Stimulated activated CD4-positive, alpha-beta T cell treated with anti-CD3 and anti-CD28 coated beads, Interleukin-12 subunit alpha, Interleukin-12 subunit beta, amount 100 ng/mL, for 4 hours (primary cell): Measurements from ENCODE around the gene TMEM244.
"Not testable (repeated sequence)": the region's sequence is repeated elsewhere in the genome, so short reads cannot be mapped to it uniquely, and the experiment has no call there.

Experiments
- DNase-seq: peaks from one replicate; pipeline ENCODE4 v3.0.0-alpha.2; 2020

Gene TMEM244, protein sequence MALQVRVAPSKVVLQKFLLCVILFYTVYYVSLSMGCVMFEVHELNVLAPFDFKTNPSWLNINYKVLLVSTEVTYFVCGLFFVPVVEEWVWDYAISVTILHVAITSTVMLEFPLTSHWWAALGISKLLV

DNA sequence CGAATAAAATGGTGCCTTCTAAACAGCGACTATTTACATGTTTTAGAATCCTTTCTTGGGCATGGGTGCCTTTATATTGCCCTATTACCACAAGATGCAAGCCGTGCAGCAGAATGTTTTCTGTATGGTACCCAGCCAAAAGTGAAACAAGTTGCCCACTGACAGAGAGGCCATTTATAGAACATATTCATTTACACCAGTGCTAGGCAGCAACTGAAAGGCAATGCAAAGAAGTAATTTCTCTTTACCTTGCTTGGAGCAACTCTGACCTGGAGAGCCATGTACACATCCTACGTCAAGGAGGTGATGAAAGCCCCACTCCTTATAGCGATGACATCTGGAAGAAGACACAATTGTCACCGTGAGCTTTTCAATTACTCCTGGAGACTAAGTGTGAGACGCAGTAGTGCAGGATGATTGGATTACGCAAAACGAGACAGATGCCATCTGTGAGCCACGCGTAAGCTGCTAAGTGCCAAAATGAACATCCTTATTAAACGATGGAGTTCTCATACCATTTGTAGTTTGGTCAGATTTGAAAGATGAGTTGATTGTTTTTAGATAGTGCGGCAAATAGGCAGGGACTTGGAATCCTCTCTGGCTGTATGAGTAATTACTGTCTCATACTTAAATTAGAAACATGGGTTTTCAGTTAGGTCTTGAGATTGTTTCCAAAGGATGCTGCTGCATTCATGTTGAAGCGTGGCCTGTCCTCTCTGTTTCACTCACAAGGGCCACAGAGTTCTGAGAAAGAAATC lies at the start of gene TMEM244:
TSS of gene TMEM244 (minus strand) at position 408 of the 758 bp plus-strand sequence. CDS start at position 281, 127 bp downstream.
- DNase-seq: no peak

DNA sequence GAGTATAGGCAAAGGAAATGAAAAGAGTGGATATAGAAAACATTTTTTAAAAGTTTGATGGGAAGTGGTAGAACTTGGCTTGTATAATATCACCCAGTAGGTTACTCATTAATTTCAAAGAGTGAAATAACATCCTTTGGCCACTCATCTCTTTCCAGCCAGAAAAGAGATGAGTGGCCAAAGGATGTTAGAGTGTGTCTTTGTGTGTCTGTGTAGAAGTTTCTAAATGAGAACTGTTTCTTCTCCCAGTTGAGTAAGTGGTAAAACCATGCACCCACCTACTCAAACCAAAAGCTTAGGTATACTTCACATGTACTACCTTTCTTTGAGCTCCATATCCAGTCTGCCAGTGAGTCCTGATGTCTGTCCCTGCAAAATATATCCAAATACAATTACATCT lies 47.7 kb upstream of the TMEM244 start:
- no peak for DNase-seq

DNA sequence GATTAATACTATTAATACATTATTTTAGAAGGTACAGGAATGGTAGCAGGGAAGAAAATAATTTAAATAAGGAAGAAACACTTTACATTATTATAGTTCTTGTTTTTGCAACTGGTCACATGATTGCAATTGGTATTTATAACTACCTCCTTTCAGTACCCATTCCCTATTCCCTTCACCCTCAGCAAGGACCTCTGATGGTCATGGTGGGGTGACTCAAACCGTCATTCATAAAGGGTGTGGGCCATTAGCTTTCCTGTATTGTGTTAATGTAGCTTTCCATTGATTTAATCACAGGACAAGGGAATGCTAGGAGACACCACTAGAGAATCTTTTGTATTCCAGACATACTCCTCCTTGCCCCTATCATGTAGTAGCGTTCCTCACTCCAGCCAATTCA lies 47.2 kb upstream of the TMEM244 start:
- no peak for DNase-seq

DNA sequence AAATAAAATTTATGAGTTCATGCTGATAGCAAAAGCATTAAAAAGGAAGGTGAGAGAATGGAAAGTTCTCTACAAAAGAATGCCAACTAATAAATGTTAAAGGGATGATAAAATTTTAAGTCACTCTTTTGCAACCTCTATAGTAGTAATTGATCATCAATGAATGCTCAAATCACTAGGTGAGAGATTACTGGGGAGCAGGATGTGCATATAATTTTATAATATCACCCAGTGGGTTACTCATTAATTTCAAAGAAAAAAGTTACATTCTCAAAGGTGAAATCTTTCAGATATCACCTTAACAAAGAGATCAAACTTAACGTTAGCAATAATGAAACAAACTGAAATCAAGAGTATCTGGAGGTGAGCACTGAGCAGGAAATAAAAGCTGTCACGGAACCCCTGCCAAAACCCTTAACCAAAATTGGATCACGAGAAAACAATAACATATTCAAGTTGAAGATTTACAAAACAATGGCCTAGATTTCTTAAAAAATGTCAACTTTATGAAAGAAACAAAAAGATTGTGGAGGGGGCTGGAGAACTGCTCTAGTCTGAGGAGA lies 45.5 kb upstream of the TMEM244 start:
- DNase-seq: no peak

DNA sequence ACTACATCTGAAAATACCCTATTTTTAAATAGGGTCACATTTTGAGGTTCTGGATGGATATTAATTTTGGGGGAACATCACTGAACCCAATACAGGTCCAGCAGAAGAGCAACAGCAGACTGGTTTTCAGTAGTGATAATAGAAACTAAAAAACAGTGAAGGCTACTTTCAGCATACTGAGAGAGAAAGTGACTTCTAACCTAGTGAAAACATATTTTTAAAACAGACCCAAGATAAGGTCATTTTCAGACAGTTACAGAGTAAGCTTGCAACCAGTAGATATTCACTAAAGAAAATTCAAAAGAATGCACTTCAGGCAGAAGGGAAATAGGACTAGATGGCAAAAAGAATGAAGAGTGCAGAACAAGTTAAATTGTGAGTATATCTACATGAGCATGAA lies 42.0 kb upstream of the TMEM244 start:
- no peak for DNase-seq

DNA sequence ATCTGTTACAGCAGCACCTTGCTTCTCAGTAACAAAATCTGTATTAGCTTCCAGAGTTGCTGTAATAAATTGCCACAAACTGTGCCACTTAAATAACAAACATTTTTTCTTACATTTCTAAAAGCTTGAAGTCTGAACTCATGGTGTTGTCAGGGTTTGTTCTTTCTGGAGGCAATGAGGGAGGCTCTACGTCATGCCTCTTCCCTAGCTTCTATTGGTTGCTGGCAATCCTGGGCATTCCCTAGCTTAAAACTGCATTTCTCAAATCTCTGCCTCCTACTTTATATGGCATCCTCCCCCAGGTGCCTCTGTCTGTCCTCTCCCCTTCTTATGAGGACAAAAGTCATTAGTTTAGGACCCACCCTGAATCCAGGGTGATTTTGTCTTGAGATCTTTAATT lies 41.6 kb upstream of the TMEM244 start:
- no peak for DNase-seq

DNA sequence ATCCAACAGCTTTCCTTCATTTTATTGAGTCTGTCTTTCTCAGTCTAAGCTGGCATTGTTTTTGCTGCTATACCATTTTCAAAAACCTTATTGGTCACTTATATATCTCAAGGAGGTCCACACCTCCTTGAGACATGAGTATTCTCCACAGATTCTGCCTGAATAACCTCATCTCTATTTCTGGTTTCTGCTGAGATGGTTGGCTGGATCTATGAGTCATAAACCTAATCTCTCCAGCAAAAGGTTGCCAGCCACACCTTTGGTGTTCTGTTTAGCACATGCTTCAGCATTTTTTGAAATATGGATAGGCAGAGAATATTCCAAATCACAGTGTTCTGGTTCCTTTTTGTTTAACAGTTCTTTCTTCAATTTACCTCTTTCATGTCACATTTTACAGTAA lies 40.8 kb upstream of the TMEM244 start:
- no peak for DNase-seq

DNA sequence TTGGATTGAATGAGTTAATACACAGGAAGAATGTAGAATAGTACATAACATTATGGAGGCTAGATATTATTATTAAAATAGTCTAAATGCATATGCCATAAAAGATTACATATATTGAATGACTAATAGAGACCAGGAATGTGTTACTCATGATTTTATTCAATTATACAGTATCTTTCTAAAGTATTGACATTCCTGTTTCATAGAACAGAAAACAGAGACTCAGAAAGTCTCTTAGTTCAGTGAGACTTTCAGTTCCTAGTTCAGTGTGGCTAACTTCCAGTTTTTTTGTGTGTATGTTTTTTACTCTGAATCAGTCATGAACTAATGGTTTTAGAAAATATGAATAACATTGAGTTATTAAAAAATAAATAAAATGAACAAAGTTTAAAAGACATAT lies 34.6 kb upstream of the TMEM244 start:
- DNase-seq: no peak

DNA sequence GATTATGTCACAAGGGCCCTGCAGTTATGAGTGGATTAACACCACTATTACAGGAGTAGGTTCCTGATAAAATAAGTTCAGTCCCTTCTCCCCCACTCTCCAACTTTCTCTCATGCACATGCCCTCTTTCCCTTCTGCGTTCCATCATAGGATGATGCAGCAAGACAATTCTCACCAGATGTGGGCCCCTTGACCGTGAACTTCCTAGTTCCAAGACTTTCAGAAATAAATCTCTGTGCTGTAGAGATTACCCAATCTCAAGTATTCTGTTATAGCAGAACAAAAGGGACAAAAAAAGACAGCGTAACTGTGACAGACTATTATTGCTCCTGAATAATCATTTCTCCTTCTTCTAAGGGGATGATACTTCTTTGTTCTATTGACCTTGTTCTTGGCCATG lies 33.8 kb upstream of the TMEM244 start:
- no peak for DNase-seq

DNA sequence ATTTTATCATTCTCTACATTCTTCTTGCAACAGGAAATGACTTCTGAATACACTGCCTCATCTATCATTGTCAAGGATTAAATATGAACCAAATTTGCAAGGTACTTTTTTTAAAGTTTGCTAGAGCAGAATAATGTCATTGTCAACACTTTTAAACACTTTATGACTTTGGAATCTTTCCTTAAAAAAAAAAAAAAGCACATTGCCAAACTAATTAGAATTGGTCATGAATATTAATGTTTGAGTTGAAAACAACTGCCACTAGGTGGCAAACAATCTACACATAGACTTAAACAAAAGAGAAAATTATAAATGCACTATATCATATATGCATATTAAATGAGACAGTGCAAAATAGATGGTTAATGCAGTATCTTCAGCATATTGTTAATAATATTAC lies 32.5 kb upstream of the TMEM244 start:
- DNase-seq: no peak

DNA sequence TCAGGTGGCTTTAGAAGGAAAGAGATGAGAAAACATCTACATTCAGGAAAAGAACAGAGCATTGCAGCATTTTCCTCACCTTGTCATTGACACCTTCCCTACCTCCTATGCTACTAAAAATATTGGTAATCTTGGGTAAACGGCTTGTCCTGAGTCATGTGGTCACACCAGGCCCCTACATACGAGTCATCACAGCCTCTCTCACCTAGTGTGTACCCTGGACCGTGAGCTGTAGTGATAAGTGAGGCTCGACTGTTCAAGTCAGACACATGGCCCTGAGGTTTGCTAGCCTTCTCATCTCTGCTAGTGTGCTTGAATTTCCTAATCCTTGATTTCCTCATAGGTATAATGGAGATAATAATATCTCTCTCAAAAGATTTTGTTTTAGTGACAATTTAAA lies 29.6 kb upstream of the TMEM244 start:
- DNase-seq: no peak

DNA sequence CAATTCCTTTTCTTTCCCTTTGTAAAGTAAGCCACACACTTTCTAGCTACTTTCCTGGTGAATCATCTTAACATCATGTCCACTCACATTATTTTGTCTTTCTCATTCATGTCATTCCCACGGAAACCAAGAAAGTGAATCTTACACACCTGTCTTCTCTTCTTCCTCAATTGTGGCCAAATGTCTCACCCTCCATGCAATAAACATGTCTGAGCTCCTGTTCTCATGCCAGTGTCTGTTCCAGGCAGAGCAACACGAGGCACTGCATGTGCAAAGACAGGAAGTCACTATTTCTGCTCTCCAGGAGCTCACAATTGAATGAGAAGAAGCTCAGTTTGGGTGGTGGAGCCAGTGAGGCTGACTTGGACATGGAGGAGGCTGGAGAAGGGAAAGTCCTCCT lies 29.0 kb upstream of the TMEM244 start:
- DNase-seq: no peak

DNA sequence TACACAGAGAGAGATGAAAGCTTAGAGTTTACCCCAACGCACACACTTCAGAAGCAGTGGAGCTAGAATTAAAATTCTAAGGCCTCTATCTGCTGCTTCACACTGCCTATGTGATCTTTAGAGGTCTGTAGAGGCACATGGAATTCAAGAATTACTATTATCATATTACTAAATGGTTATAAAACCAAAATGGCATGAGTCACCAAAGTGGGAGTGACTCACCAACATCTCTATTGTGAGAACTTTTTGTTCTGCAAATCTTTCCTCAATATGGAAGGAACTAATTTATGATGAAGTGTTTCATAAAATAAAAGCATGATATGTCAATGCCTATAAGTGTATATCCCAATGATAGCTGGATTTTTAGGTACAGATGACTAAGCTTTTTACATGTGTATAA lies 28.5 kb upstream of the TMEM244 start:
- no peak for DNase-seq

DNA sequence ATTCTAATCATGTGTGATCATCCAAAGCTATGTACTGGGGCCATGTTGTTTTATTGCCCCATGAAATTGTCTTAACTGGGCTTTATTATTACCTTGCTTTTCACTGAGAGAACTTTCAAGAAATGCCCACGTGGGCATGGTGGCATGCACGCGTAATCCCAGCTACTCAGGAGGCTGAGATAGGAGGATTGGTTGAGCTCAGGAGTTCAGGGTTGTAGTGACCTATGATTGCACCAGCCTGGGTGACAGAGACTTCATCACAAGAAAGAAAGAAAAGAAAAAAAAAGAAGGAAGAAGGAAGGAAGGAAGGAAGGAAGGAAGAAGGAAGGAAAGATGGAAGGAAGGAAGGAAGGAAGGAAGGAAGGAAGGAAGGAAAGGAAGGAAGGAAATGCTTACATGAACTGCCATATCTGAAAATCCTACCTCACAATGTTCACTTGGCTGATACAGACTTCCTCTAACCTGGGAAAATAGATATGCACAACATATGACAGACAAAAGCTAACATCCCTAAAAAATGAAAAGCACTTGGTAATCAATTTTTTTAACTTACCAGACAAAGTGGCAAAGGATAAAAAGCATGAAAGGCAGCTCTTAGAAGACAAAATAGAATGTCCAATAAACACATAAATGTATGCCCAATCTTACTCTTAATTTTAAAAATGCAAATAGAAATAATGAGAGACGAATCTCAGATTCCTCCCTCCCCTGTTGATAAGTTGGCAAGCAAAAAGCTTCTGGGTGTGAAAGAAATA lies 25.5 kb upstream of the TMEM244 start:
- DNase-seq: no peak

DNA sequence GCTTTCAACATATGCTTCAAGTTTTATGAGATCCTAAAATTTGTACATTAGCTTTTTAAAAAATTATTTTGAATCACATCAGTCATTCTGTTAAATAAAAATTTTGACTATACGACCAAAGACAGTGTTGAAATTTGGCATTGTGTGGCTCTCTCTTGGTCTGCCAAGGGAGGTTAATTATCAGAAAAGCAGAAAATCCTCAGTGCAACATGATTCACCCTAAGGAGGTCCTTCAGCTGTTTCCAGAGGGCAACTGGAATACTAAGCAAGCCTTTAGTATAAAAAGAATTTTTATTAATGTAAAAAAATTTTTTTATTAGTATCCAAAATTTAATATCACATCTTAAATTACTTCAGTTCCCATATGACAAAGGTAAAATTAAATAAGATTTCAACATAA lies 23.1 kb upstream of the TMEM244 start:
- DNase-seq: no peak

DNA sequence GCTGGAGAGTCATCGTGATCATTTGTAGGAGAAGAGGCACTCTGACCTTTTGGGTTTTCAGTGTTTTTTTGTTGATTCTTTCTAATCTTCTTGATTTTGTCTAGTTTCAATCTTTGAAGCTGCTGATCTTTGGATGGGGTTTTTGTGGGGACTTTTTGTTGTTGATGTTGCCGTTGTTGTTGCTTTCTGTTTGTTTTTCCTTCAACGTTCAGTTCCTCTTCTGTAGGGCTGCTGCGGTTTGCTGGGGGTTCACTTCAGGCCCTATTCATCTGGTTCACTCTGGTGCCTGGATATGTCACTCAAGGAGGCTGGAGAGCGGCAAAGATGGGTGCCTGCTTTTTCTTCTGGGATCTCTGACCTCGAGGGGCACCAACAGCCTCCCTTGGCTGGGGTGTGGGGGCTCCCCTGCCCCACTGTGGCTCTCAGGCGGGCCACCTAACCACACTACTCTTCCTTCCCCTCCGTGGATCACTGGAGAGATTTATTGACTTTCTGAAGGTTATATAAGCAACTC lies 21.5 kb upstream of the TMEM244 start:
- DNase-seq: no peak

DNA sequence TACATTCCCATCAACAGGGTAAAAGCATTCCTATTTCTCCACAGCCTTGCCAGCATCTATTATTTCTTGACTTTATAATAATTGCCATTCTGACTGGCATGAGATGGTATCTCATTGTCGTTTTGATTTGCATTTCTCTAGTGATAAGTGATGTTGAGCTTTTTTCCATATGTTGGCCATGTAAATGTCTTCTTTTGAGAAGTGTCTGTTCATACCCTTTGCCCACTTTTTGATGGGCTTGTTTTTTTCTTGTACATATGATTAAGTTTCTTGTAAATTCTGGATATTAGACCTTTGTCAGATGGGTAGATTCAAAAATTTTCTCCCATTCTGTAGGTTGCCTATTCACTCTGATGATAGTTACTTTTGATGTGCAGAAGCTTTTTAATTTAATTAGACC lies 16.8 kb upstream of the TMEM244 start:
- DNase-seq: not testable (repeated sequence)

DNA sequence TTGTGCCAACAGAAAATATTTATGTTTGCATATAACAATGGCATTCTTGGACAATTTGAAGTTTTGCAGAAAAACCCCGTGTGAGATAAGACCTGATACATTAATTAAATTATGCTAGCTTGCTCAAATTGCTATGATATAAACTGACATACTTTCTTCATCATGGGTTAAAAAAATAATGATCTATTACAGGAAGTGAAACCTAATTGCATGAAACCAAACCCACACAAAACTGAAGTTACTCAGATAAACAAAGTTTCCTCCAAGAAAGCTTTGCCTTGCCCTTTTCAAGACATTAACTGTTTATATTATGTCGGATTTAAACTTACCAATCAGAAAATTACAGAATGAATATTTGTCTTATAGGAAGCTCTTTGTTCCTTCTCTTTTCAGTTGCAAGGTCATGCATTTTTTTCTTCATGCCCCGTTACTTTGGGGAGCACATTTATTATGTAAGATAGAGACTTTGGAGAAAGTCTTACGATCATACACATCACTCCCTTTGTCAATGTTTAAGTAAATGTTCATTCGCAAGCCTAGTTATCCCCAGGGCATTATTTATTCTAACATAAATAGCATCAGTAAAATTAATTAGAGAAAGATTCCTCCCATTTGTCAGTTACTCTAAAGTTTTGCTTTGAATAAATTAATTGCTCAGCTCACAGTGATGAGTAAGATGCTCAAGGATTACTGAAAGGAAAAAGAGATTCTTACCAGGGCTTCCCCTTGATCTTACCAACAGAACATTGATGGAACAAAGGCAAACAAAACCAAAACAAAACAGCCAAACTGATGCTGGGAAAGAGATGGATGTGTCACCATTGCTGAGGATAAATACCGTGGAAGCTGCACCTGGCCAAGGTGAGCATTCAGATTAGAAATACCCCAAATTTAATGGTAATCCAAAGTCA lies 14.8 kb upstream of the TMEM244 start:
- no peak for DNase-seq

DNA sequence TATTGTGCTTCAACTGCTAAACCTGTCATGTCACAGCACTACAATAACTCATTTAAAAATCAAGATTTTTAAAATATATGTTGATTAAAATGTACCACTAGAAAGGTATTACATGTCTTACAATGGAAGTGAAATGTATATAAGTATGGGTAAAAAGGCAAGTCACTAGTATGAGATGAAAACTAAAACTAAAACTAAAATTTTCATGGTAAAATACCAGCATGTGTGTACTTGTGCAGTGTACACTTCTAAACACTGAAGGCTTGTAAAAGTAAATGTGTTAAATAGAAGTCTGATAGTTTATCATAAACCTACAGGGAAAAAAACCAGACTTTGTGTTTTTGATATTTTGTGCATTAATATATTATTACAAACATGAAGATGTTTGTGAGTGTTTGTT lies 13.7 kb upstream of the TMEM244 start:
- no peak for DNase-seq

DNA sequence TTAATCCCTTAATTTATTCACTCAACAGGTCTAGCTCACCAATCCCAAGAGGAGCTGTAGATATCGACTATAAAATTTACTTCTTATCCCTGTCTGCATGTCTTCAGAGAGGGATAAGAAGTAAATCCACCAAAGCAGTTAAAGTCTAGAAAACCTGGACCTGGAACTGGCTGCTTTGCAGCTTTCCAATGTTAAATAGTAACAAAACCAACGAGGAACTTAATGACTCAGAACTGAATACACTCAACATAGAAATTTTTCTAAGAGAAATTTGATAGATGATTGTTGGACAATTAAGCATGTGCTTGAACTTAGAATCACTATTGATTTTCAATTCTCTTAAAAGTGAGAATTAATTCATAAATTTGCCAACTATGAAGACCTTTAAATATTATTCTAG lies 11.5 kb upstream of the TMEM244 start:
- no peak for DNase-seq

DNA sequence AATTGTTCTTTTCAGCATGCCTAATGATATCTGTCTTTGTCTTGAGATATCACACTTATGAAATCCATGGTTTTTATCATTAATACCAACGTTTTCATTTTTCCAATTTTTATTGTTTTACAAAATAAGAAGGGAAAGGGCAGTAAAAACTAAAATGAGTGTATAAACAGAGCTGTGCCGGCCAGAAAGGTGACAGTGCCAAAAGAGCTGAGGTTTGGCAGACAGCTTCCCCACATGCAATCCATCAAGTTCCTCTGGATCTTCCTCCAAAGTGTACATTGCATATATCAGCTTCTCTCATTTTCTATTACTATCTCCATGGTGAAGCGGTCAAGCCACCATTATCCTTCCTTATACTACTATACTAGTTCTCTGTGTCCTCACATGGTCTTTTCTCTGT lies 10.1 kb upstream of the TMEM244 start:
- DNase-seq: no peak

DNA sequence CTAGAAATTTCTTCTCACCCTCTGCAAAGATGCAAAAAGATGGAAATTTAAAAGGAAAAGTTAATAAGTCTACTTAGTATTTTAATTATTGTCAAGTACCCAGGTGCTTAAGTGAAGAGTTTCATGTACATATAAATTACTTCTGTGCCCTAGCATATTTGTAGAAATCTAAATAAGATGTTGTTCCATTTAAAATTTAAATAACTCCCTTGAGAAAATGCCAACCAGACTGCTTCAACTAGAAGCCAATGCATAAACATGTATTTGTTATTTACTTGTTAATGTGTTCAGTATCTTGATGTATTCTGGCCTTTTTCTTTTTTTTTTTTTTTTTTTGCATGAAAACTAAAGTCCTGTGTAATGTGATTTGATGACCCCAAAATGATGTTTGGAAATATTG lies 6.3 kb upstream of the TMEM244 start:
- no peak for DNase-seq

DNA sequence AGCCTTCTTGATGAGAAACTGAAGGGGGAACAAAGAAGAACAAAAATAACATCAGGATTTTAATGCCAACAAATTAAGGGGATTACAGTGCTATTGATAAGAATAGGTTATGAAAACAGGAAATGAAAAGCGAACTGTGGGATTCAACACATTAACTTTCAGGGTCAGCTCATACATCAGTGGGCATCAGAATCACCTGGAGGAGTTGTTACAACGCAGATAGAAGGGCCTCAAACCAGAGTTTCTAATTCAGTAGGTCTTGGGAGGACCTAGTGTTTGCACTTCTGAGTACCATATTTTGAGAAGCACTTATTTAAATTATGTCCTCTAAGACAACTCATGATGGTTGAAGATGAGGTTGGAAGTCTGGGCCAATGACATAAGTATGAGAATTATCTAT lies 5.6 kb upstream of the TMEM244 start:
- no peak for DNase-seq
